ENCODE results near the gene CPT1C. TPM values are rescaled to one million over a fixed set of nuclear protein-coding genes. Genes with fewer than 3 reads are reported as not detected.

Gene CPT1C
- total and polyA plus RNA-seq, 4 donors, result 0.37 to 0.75 (median 0.59) TPM

DNA sequence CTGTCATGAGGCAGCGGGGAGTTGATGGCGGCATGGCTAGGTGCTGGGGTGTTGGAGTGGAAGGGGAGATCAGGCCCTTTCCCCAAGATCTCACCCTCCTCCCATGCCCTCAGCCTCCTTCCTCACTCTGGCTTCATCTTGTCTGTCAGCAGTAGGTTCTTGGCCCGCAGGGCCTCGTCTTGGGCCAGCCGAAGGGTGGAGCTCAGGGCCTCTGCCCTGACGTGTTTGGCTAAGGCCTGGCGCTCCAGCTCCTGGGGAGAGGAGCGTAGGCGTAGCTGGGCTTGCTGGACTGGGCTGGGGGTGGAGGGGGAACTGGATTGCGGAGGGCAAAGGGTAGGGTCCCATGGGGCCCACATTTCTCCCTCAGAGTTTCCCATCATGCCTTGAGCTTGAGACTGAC, 49.0 kb downstream of the CPT1C start:
- H3K36me3 ChIP-seq (ENCODE audit: control insufficient read depth in 4 of 4, insufficient read depth in 3 of 4, low read depth in 1 of 4, low read length in 3 of 4), result no peaks in the 10 kb centered on the region
- no peak overlapping the region for H3K9ac ChIP-seq (ENCODE audit: low read depth in 1 of 2, low read length in 2 of 2)
- no peaks in the 10 kb centered on the region for H3K4me1 ChIP-seq (ENCODE audit: control insufficient read depth in 4 of 4, insufficient read depth in 4 of 4, low read length in 3 of 4)
- H3K27me3 ChIP-seq (ENCODE audit: control insufficient read depth in 4 of 4, insufficient read depth in 4 of 4, low read length in 3 of 4), result no peaks in the 10 kb centered on the region
- no peak for DNase-seq (ENCODE audit: low spot score)
- no peak overlapping the region for H3K27ac ChIP-seq (ENCODE audit: low read depth in 1 of 2, low read length in 2 of 2)
- 96% methylated on average over 10 of the region's 10 CpGs for WGBS
- no peak overlapping the region for H3K4me3 ChIP-seq (ENCODE audit: low read depth in 1 of 3, low read length in 3 of 3)
- H3K9me3 ChIP-seq (ENCODE audit: control insufficient read depth in 4 of 4, low read length in 3 of 4), result no peaks in the 10 kb centered on the region
- no peak for TF ChIP-seq GABPA (IDR thresholded peaks at IDR 0.05 in 1 of 2, conservative IDR thresholded peaks at IDR 0.05 in 1 of 2)
- TF ChIP-seq SP1 (IDR thresholded peaks at IDR 0.05), result no peak
- TF ChIP-seq HNF4G (IDR thresholded peaks at IDR 0.05), result no peak
- TF ChIP-seq, protein P1, sequence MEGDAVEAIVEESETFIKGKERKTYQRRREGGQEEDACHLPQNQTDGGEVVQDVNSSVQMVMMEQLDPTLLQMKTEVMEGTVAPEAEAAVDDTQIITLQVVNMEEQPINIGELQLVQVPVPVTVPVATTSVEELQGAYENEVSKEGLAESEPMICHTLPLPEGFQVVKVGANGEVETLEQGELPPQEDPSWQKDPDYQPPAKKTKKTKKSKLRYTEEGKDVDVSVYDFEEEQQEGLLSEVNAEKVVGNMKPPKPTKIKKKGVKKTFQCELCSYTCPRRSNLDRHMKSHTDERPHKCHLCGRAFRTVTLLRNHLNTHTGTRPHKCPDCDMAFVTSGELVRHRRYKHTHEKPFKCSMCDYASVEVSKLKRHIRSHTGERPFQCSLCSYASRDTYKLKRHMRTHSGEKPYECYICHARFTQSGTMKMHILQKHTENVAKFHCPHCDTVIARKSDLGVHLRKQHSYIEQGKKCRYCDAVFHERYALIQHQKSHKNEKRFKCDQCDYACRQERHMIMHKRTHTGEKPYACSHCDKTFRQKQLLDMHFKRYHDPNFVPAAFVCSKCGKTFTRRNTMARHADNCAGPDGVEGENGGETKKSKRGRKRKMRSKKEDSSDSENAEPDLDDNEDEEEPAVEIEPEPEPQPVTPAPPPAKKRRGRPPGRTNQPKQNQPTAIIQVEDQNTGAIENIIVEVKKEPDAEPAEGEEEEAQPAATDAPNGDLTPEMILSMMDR (IDR thresholded peaks at IDR 0.05; ENCODE audit: low read depth, low read length, missing input control), result no peak
- no peak for TF ChIP-seq NR2F2 (IDR thresholded peaks at IDR 0.05)
- TF ChIP-seq JUND (IDR thresholded peaks at IDR 0.05), result no peak
- TF ChIP-seq RXRA (IDR thresholded peaks at IDR 0.05), result no peak
- no peak for TF ChIP-seq EGR1 (IDR thresholded peaks at IDR 0.05; ENCODE audit: low read depth in 2 of 2)

DNA sequence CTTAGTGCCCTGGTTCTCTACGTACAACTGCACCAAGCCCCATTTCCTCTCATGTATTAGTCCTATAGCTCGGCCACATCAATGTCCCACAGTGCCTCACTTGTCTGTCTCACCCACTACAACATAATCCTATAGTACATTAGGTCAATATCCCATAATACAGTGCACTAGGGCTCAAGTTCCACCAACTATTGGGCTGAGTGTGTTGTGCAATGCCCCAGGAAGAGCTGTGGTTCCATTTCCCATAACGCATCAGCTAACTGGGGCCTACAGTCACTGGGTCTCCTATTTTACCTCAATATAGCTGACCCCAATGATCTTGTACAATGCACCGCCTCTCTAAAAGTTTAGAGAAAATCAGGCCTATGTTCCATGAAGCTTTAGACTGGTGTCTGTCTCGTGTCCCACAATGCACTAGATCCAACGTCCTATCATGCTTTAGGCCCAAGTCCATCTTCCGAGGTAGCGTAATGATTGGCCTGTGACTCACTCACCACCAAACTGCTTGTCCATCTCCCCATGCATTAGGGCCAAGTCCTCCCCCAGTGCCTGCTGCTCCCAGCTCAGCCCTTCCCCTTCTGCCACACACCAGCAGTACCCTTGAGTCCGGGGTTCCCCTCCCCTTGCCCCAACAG, 50.4 kb downstream of the CPT1C start:
- 82% methylated on average over 9 of the region's 9 CpGs for WGBS
- Histone ChIP-seq H3K27ac (ENCODE audit: low read depth in 1 of 2, low read length in 2 of 2) (no peak overlapping the region), H3K9ac (ENCODE audit: low read depth in 1 of 2, low read length in 2 of 2) (no peak overlapping the region), H3K4me1 (ENCODE audit: control insufficient read depth in 4 of 4, insufficient read depth in 4 of 4, low read length in 3 of 4) (peaks cover 0 to 1% (median 0%) of the 10 kb centered on the region in 4 donors), H3K36me3 (ENCODE audit: control insufficient read depth in 4 of 4, insufficient read depth in 3 of 4, low read depth in 1 of 4, low read length in 3 of 4) (no peaks in the 10 kb centered on the region), H3K9me3 (ENCODE audit: control insufficient read depth in 4 of 4, low read length in 3 of 4) (no peaks in the 10 kb centered on the region), H3K4me3 (ENCODE audit: low read depth in 1 of 3, low read length in 3 of 3) (no peak overlapping the region), H3K27me3 (ENCODE audit: control insufficient read depth in 4 of 4, insufficient read depth in 4 of 4, low read length in 3 of 4) (no peaks in the 10 kb centered on the region)
- no peak for DNase-seq (ENCODE audit: low spot score)
- TF ChIP-seq ZBTB33 (IDR thresholded peaks at IDR 0.05), result no peak
- TF ChIP-seq, protein P2, sequence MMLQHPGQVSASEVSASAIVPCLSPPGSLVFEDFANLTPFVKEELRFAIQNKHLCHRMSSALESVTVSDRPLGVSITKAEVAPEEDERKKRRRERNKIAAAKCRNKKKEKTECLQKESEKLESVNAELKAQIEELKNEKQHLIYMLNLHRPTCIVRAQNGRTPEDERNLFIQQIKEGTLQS (IDR thresholded peaks at IDR 0.05), result no peak
- no peak for TF ChIP-seq RAD21 (IDR thresholded peaks at IDR 0.05)
- TF ChIP-seq NR2F2 (IDR thresholded peaks at IDR 0.05), result no peak
- TF ChIP-seq JUND (IDR thresholded peaks at IDR 0.05), result no peak
- no peak for TF ChIP-seq MAX (IDR thresholded peaks at IDR 0.05)
- TF ChIP-seq, protein P1 (IDR thresholded peaks at IDR 0.05; ENCODE audit: low read depth, low read length, missing input control), result no peak
- no peak for TF ChIP-seq RXRA (IDR thresholded peaks at IDR 0.05)
- no peak for TF ChIP-seq SP1 (IDR thresholded peaks at IDR 0.05)
- TF ChIP-seq HNF4G (IDR thresholded peaks at IDR 0.05), result no peak

Measured in liver (tissue), 9 donors.